IMR-90 (cell line): ENCODE measurements around the gene ATP2C2. TPM values are rescaled to one million over a fixed set of nuclear protein-coding genes. Genes with fewer than 3 reads are reported as not detected.

Source experiments
- ATAC-seq: fragments of 200-7000 bp; cut with Tn5 transposase; 2 replicates; pipeline ENCODE4 v1.9.1; 2020; ENCODE audit warnings: low read depth, mild to moderate bottlenecking, moderate library complexity
- BruUV-seq: library from RNA; stranded (reverse); fragments of 400-500 nt; replicated peaks from 2 replicates; lab custom pipeline; 2021; lab: Mats Ljungman, UMichigan
- CTCF ChIA-PET: fragments of 300-600 bp; formaldehyde crosslinking; extraction: SDS; loops from one replicate; lab custom pipeline; 2021; ENCODE audit warnings: antibody characterized with exemption; lab: Yijun Ruan, JAX
- POLR2A ChIA-PET: fragments of 300-600 bp; sonication (Branson Sonifier 250); formaldehyde crosslinking; loops from one replicate; lab custom pipeline; 2022; ENCODE audit warnings: antibody characterized with exemption; ENCODE audit not compliant: unreplicated experiment; lab: Charles Lee
- DNase-seq: peaks from one replicate; pipeline ENCODE4 v3.0.0; 2013
- H2AFZ ChIP-seq: replicated peaks from 2 replicates; pipeline ENCODE3; 2013; ENCODE audit warnings: low read length, mild to moderate bottlenecking; ENCODE audit not compliant: poor library complexity
- H2AK5ac ChIP-seq: 2 replicates; pipeline ENCODE4 v1.6.1; 2013; ENCODE audit warnings: low read depth, low read length, inconsistent platforms
- H2AK9ac ChIP-seq: replicated peaks from 2 replicates; pipeline ENCODE3; 2013; ENCODE audit warnings: mild to moderate bottlenecking, low read depth, low read length, moderate library complexity; ENCODE audit not compliant: poor library complexity
- H2BK120ac ChIP-seq: 2 replicates; pipeline ENCODE4 v1.6.1; 2013; ENCODE audit warnings: low read depth, low read length, inconsistent platforms
- H2BK15ac ChIP-seq: 3 replicates; pipeline ENCODE4 v1.6.1; 2013; ENCODE audit warnings: low read depth, low read length, inconsistent platforms
- H2BK20ac ChIP-seq: 2 replicates; pipeline ENCODE4 v1.6.1; 2013; ENCODE audit warnings: low read depth, mild to moderate bottlenecking, inconsistent platforms, low read length, moderate library complexity
- H2BK5ac ChIP-seq: 2 replicates; pipeline ENCODE4 v1.6.1; 2013; ENCODE audit warnings: mild to moderate bottlenecking, low read depth, low read length, inconsistent platforms; ENCODE audit not compliant: poor library complexity, severe bottlenecking
- H3K14ac ChIP-seq: replicated peaks from 2 replicates; pipeline ENCODE4 v1.6.1; 2013; ENCODE audit warnings: low read depth, low read length, inconsistent platforms
- H3K18ac ChIP-seq: 2 replicates; pipeline ENCODE4 v1.6.1; 2013; ENCODE audit warnings: low read depth, low read length, control low read depth
- H3K23ac ChIP-seq: 2 replicates; pipeline ENCODE4 v1.6.1; 2013; ENCODE audit warnings: low read depth, low read length, inconsistent platforms
- H3K27ac ChIP-seq: 2 replicates; pipeline ENCODE4 v1.5.1; 2013; ENCODE audit warnings: mild to moderate bottlenecking, control low read depth, low read length; ENCODE audit not compliant: insufficient read depth
- H3K27me3 ChIP-seq: 2 replicates; pipeline ENCODE4 v1.6.1; 2013; ENCODE audit warnings: low read length; ENCODE audit not compliant: control insufficient read depth, insufficient read depth
- H3K36me3 ChIP-seq: 2 replicates; pipeline ENCODE4 v1.6.1; 2013; ENCODE audit warnings: low read length, mixed read lengths; ENCODE audit not compliant: control insufficient read depth, insufficient read depth
- H3K4ac ChIP-seq: 2 replicates; pipeline ENCODE4 v1.6.1; 2013; ENCODE audit warnings: low read depth, low read length, inconsistent platforms
- H3K4me1 ChIP-seq: 2 replicates; pipeline ENCODE4 v1.6.1; 2013; ENCODE audit warnings: low read length, mixed read lengths; ENCODE audit not compliant: control insufficient read depth, insufficient read depth
- H3K4me2 ChIP-seq: 2 replicates; pipeline ENCODE4 v1.6.1; 2013; ENCODE audit warnings: low read depth, mild to moderate bottlenecking, control low read depth, low read length, moderate library complexity
- H3K4me3 ChIP-seq: 2 replicates; pipeline ENCODE4 v1.5.1; 2013; ENCODE audit warnings: low read depth, mild to moderate bottlenecking, control low read depth, low read length, moderate library complexity; ENCODE audit not compliant: insufficient read depth
- H3K56ac ChIP-seq: 2 replicates; pipeline ENCODE4 v1.6.1; 2013; ENCODE audit warnings: low read length, inconsistent platforms; ENCODE audit not compliant: insufficient read depth; ENCODE audit errors: extremely low read depth
- H3K79me1 ChIP-seq, 2 experiments: 2 replicates each; pipeline ENCODE4 v1.6.1; 2013; ENCODE audit warnings: low read length in 2 of 2, inconsistent platforms in 1 of 2, low read depth in 1 of 2
- H3K9ac ChIP-seq: 2 replicates; pipeline ENCODE4 v1.6.1; 2013; ENCODE audit warnings: low read depth, low read length, control low read depth
- H3K9me1 ChIP-seq: 2 replicates; pipeline ENCODE4 v1.6.1; 2013; ENCODE audit warnings: low read length, inconsistent platforms; ENCODE audit not compliant: insufficient read depth
- H3K9me3 ChIP-seq: 2 replicates; pipeline ENCODE4 v1.6.1; 2013; ENCODE audit warnings: low read length; ENCODE audit not compliant: control insufficient read depth, insufficient read depth
- H4K20me1 ChIP-seq: 2 replicates; pipeline ENCODE4 v1.6.1; 2013; ENCODE audit warnings: low read length, inconsistent platforms; ENCODE audit not compliant: insufficient read depth
- H4K5ac ChIP-seq: 2 replicates; pipeline ENCODE4 v1.6.1; 2013; ENCODE audit warnings: mild to moderate bottlenecking, low read depth, low read length, control low read depth
- H4K8ac ChIP-seq, 2 experiments: 2 replicates each; pipeline ENCODE4 v1.6.1; 2013; ENCODE audit warnings: low read depth in 2 of 2, low read length in 2 of 2, control low read depth in 1 of 2, inconsistent platforms in 1 of 2
- H4K91ac ChIP-seq: 2 replicates; pipeline ENCODE4 v1.6.1; 2013; ENCODE audit warnings: low read depth, low read length, inconsistent platforms; ENCODE audit not compliant: insufficient read depth
- BHLHE40 ChIP-seq: fragments of 150-350 bp; IDR thresholded peaks from 2 replicates; pipeline ENCODE4 v1.6.1; 2016; ENCODE audit warnings: mild to moderate bottlenecking, low read depth, low read length
- CEBPB ChIP-seq: IDR thresholded peaks from 2 replicates; pipeline ENCODE4 v1.6.1; 2012; ENCODE audit warnings: low read depth, low read length, improper control_type of control experiment
- MAFK ChIP-seq: IDR thresholded peaks from 2 replicates; pipeline ENCODE4 v1.6.1; 2012; ENCODE audit warnings: low read depth, low read length, improper control_type of control experiment
- MAZ ChIP-seq: IDR thresholded peaks from 2 replicates; pipeline ENCODE4 v1.6.1; 2012; ENCODE audit warnings: low read depth, mild to moderate bottlenecking, low read length, improper control_type of control experiment, moderate library complexity, borderline replicate concordance
- MXI1 ChIP-seq: IDR thresholded peaks from 2 replicates; pipeline ENCODE4 v1.6.1; 2012; ENCODE audit warnings: low read depth, mild to moderate bottlenecking, low read length, moderate library complexity, borderline replicate concordance
- NFE2L2 ChIP-seq: fragments of 150-350 bp; IDR thresholded peaks from 2 replicates; pipeline ENCODE4 v1.6.1; 2016; ENCODE audit warnings: low read depth, mild to moderate bottlenecking, low read length
- RAD21 ChIP-seq: IDR thresholded peaks from 2 replicates; pipeline ENCODE4 v1.6.1; 2012; ENCODE audit warnings: low read length, improper control_type of control experiment
- RFX5 ChIP-seq: IDR thresholded peaks from 2 replicates; pipeline ENCODE4 v1.8.0; 2012; ENCODE audit warnings: low read depth, mild to moderate bottlenecking, low read length, moderate library complexity
- SMC3 ChIP-seq: fragments of 150-350 bp; IDR thresholded peaks from 2 replicates; pipeline ENCODE4 v1.6.1; 2016; ENCODE audit warnings: low read depth, mild to moderate bottlenecking, antibody characterized with exemption, low read length, moderate library complexity
- WGBS, 2 experiments: methylation state at CpG; one replicate each; pipeline versions ENCODE4 v1.1.5 to v1.1.7; 2013; ENCODE audit warnings: missing lambda C conversion rate in 2 of 2; ENCODE audit not compliant: insufficient read length in 1 of 2; ENCODE audit errors: extremely low coverage in 2 of 2; 5-methylcytosine and 5-hydroxymethylcytosine counted together
- dilution Hi-C: fragments of 300-500 bp; cut with HindIII; formaldehyde crosslinking; loops from one replicate; pipeline ENCODE4 v1.14.3; 2018; ENCODE audit warnings: low sequenced_read_pairs; ENCODE audit not compliant: unreplicated experiment
- in situ Hi-C: fragments of 300-500 bp; cut with MboI; formaldehyde crosslinking; loops from 3 replicates; pipeline ENCODE4 v1.14.3; 2019; ENCODE audit warnings: low sequenced_read_pairs, inconsistent platforms, mixed read lengths
- intact Hi-C: fragments of 100-400 bp; cut with micrococcal nuclease; formaldehyde crosslinking; loops from 2 replicates; pipeline ENCODE4 v1.10.0; 2022
- polyA plus RNA-seq, 3 experiments: library from polyadenylated mRNA; depleted of rRNA; stranded (reverse); fragments of >200 nt; gene quantifications; 2 replicates each; pipeline ENCODE4 v1.2.3, GENCODE V29; 2012; ENCODE audit warnings: low replicate concordance in 1 of 3
- total RNA-seq: library from RNA; depleted of rRNA; stranded (reverse); fragments of >200 nt; gene quantifications from 2 replicates; pipeline ENCODE4 v1.2.3, GENCODE V29; 2012
- TF ChIP-seq, protein P1 (sequence below): conservative IDR thresholded peaks from 2 replicates; pipeline ENCODE4 v1.5.1; 2012; ENCODE audit warnings: mild to moderate bottlenecking, low read depth, low read length, improper control_type of control experiment
- TF ChIP-seq, protein P2 (sequence below): fragments of 150-350 bp; IDR thresholded peaks from 2 replicates; pipeline ENCODE4 v1.6.1; 2016; ENCODE audit warnings: low read depth, mild to moderate bottlenecking, low read length, moderate library complexity, borderline replicate concordance

The ATP2C2 gene
- total and polyA plus RNA-seq, 2 of the 4 experiments (the other 2 are of a cell fraction), result not detected

DNA sequence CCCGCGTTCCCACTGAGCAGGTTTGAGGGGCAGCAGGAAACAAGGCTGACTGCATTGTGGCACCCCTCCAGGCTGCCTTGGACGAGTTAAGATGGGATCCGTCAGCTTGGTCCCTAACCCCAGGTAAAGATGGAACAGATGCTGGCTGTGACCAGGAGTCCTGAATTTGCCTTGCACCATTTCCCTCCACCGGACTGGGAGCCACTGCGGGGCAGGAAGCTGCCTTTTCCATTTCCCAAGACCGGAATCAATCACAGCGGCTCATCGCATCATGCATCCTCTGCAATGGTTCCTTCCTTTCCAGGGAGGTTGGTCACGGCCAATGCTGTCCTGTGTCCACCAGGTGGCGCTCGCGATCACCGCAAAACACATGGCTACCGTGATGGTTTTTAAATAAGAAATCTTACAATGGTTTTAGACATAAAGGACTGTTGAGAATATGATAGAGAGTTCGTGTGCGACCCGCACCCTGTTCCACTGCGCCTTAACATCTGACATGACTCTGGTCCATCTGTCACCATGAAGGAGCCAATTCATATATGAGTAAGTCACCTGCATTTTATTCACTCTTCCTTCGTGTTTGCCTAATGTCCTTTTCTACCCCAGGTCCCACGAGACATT, 143.0 kb downstream of the ATP2C2 start:
- 0 out of 2 replicates have a peak overlapping the region, but pooled peaks have one; percentile 13 for H4K5ac ChIP-seq
- H3K23ac ChIP-seq, result peak overlapping the region; percentile 63; the same call in 1 of the 2 replicates
- no peaks in the 10 kb centered on the region for H4K20me1 ChIP-seq
- no TSS peak for BruUV-seq
- CTCF ChIA-PET, result interaction anchor here (0.6 to 2.0 kb wide), 9 partner anchors 41 to 215 kb away, joined by 3 to 7 read pairs (median 3); partner anchors contain the start of gene COTL1
- no peaks in the 10 kb centered on the region for H3K36me3 ChIP-seq
- H3K9me1 ChIP-seq, result peaks cover 3% of the 10 kb centered on the region; the same call in 1 of the 2 replicates
- POLR2A ChIA-PET, result no interaction called here
- no peak overlapping the region for H2BK5ac ChIP-seq
- H4K91ac ChIP-seq, result peak overlapping the region; percentile 47; the same call in 1 of the 2 replicates
- DNase-seq (peak; percentile 86), ATAC-seq (peak; percentile 95)
- no peak overlapping the region for H3K56ac ChIP-seq
- peak overlapping the region in 1 of 2 experiments; percentile 87; a peak in 2 of 4 replicates for H4K8ac ChIP-seq
- H3K9ac ChIP-seq, result no peak overlapping the region; the same call in 1 of the 2 replicates
- H2AK9ac ChIP-seq, result peak overlapping the region; percentile 88
- peak overlapping the region; percentile 92 for H2BK120ac ChIP-seq
- peak overlapping the region; percentile 78; the same call in 1 of the 2 replicates for H3K14ac ChIP-seq
- peak overlapping the region; percentile 98 for H2AK5ac ChIP-seq
- H3K4me3 ChIP-seq, result no peak overlapping the region
- H2AFZ ChIP-seq, result peak overlapping the region; percentile 90
- TF ChIP-seq SMC3 (peak; percentile 95), MXI1 (no peak), MAZ (0 out of 2 replicates have a peak, but pooled peaks have one; percentile 10), BHLHE40 (no peak), CEBPB (peak; percentile 54; the same call in 1 of the 2 replicates), MAFK (0 out of 2 replicates have a peak, but pooled peaks have one; percentile 9), RFX5 (no peak), NFE2L2 (no peak), RAD21 (peak; percentile 92)
- TF ChIP-seq, protein P1, sequence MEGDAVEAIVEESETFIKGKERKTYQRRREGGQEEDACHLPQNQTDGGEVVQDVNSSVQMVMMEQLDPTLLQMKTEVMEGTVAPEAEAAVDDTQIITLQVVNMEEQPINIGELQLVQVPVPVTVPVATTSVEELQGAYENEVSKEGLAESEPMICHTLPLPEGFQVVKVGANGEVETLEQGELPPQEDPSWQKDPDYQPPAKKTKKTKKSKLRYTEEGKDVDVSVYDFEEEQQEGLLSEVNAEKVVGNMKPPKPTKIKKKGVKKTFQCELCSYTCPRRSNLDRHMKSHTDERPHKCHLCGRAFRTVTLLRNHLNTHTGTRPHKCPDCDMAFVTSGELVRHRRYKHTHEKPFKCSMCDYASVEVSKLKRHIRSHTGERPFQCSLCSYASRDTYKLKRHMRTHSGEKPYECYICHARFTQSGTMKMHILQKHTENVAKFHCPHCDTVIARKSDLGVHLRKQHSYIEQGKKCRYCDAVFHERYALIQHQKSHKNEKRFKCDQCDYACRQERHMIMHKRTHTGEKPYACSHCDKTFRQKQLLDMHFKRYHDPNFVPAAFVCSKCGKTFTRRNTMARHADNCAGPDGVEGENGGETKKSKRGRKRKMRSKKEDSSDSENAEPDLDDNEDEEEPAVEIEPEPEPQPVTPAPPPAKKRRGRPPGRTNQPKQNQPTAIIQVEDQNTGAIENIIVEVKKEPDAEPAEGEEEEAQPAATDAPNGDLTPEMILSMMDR, result peak; percentile 90
- TF ChIP-seq, protein P2, sequence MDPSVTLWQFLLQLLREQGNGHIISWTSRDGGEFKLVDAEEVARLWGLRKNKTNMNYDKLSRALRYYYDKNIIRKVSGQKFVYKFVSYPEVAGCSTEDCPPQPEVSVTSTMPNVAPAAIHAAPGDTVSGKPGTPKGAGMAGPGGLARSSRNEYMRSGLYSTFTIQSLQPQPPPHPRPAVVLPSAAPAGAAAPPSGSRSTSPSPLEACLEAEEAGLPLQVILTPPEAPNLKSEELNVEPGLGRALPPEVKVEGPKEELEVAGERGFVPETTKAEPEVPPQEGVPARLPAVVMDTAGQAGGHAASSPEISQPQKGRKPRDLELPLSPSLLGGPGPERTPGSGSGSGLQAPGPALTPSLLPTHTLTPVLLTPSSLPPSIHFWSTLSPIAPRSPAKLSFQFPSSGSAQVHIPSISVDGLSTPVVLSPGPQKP, result no peak
- no peak overlapping the region for H3K18ac ChIP-seq
- peak overlapping the region; percentile 17; the same call in 1 of the 2 replicates for H3K4me2 ChIP-seq
- H2BK15ac ChIP-seq, result peak overlapping the region; percentile 91; the same call in 1 of the 3 replicates
- no peaks in the 10 kb centered on the region for H3K9me3 ChIP-seq
- peaks cover 8% of the 10 kb centered on the region for H3K4me1 ChIP-seq
- dilution Hi-C loops (no loop called here), intact Hi-C loops (loop anchor here (1.0 to 10.0 kb wide), 5 partner anchors 71 to 454 kb away; partner anchors contain the start of gene COTL1), in situ Hi-C loops (loop anchor here (5.0 kb wide), 3 partner anchors 111 to 461 kb away; no protein-coding TSS in a partner anchor)
- no peaks in the 10 kb centered on the region for H3K27me3 ChIP-seq
- WGBS, 2 experiments, result 88% methylated on average over 2 of the region's 21 CpGs; no CpG with 5 or more reads in 1 of the 2 experiments
- H3K4ac ChIP-seq, result peak overlapping the region; percentile 86
- H2BK20ac ChIP-seq, result peak overlapping the region; percentile 90
- no peak overlapping the region for H3K27ac ChIP-seq
- H3K79me1 ChIP-seq, result peaks cover 0 to 11% of the 10 kb centered on the region in 2 experiments; a peak in 2 of 4 replicates
